Measurements from ENCODE around the gene TRAPPC2.
"Not testable (repeated sequence)": the region's sequence is repeated elsewhere in the genome, so short reads cannot be mapped to it uniquely, and the experiment has no call there.

The TRAPPC2 gene

GRCh38 chrX:13747836-13748235 lies 13.4 kb upstream of the TRAPPC2 start:
- no peak overlapping the region for H3K27ac ChIP-seq
- TF ChIP-seq CTCF (conservative IDR thresholded peaks at IDR 0.05) (peak; percentile 33), ZFX (IDR thresholded peaks at IDR 0.05) (no peak)

GRCh38 chrX:13742397-13743176 lies 8.2 kb upstream of the TRAPPC2 start:
- H3K27ac ChIP-seq = no peak overlapping the region; the same call in 1 of the 2 replicates
- TF ChIP-seq CTCF (conservative IDR thresholded peaks at IDR 0.05) (no peak), ZFX (IDR thresholded peaks at IDR 0.05) (no peak)

GRCh38 chrX:13741695-13742094 lies 7.3 kb upstream of the TRAPPC2 start:
- H3K27ac ChIP-seq = no peak overlapping the region
- TF ChIP-seq CTCF (conservative IDR thresholded peaks at IDR 0.05) (no peak), ZFX (IDR thresholded peaks at IDR 0.05) (no peak)

GRCh38 chrX:13733506-13733905 lies 914 bp downstream of the TRAPPC2 start:
- peak overlapping the region; percentile 98; the same call in 1 of the 2 replicates for H3K27ac ChIP-seq
- TF ChIP-seq CTCF (conservative IDR thresholded peaks at IDR 0.05) (no peak), ZFX (IDR thresholded peaks at IDR 0.05) (no peak)

GRCh38 chrX:13732246-13733067 lies 2.0 kb downstream of the TRAPPC2 start:
- no peak overlapping the region for H3K27ac ChIP-seq
- TF ChIP-seq ZFX (IDR thresholded peaks at IDR 0.05) (no peak), CTCF (conservative IDR thresholded peaks at IDR 0.05) (no peak)

GRCh38 chrX:13730523-13730922 lies 3.9 kb downstream of the TRAPPC2 start:
- H3K27ac ChIP-seq = not testable (repeated sequence)

GRCh38 chrX:13726583-13726982 lies 7.8 kb downstream of the TRAPPC2 start:
- not testable (repeated sequence) for H3K27ac ChIP-seq

GRCh38 chrX:13724878-13725277 lies 9.5 kb downstream of the TRAPPC2 start:
- not testable (repeated sequence) for H3K27ac ChIP-seq
